ENCODE measurements around the gene NUP42. TPM values are rescaled to one million over a fixed set of nuclear protein-coding genes. Genes with fewer than 3 reads are reported as not detected.

NUP42 gene
- polyA plus RNA-seq (26.1 to 44.6 TPM (median 34.2 TPM) in 3 replicates), polyA minus RNA-seq (13.3 to 27.6 TPM (median 23.9 TPM) in 3 replicates)
- 11.1 TPM for polyA plus RNA-seq (2011; ENCODE audit: low read depth)
- 15.9 and 22.8 TPM in 2 replicates for polyA plus RNA-seq (2011; cell fraction: cytosol; rRNA removed)
- polyA plus RNA-seq (2011; cell fraction: nucleus; rRNA removed), result 45.5 and 53.7 TPM in 2 replicates
- 24.8 and 32.8 TPM in 2 replicates for polyA plus RNA-seq (2012; ENCODE audit: low replicate concordance)
- polyA minus RNA-seq (2011; cell fraction: cytosol; rRNA and poly(A)+ RNA removed), result 26.5 TPM
- 19.4 and 25.8 TPM in 2 replicates for polyA minus RNA-seq (2011; cell fraction: nucleus; rRNA and poly(A)+ RNA removed)

GRCh38 chr7:23181684-23182553, at the start of gene NUP42:
NUP42 (plus strand) TSS chr7:23182048; CDS start chr7:23182086, 38 bp downstream.
- Histone ChIP-seq H3K36me3 (ENCODE audit: control insufficient read depth in 2 of 2, extremely low read depth in 1 of 2, insufficient read depth in 2 of 2, low read length in 2 of 2) (peaks cover 0 to 3% of the 10 kb centered on the region in 2 experiments), H3K4me1 (ENCODE audit: control insufficient read depth, extremely low read depth, insufficient read depth, low read length) (peaks cover 19% of the 10 kb centered on the region), H3K4me2 (ENCODE audit: control insufficient read depth, extremely low read depth, insufficient read depth, low read depth, low read length) (peak within 1 kb of the TSS; percentile 90), H3K9me1 (ENCODE audit: control insufficient read depth, extremely low read depth, insufficient read depth, low read length) (no peaks in the 10 kb centered on the region), H3K9me3 (ENCODE audit: control insufficient read depth, low read depth, low read length) (no peaks in the 10 kb centered on the region), H3K79me2 (ENCODE audit: control insufficient read depth, insufficient read depth, low read length) (peaks cover 40% of the 10 kb centered on the region), H4K20me1 (ENCODE audit: control insufficient read depth, extremely low read depth, insufficient read depth, low read length) (no peaks in the 10 kb centered on the region), H2AFZ (ENCODE audit: control insufficient read depth, low read length) (peak within 1 kb of the TSS; percentile 100), H3K9ac (ENCODE audit: control insufficient read depth, extremely low read depth, insufficient read depth, low read length) (peak within 1 kb of the TSS; percentile 95), H3K27me3 (ENCODE audit: control insufficient read depth, extremely low read depth, insufficient read depth, low read length) (no peaks in the 10 kb centered on the region), H3K27ac (ENCODE audit: control insufficient read depth, insufficient read depth, low read length) (peak within 1 kb of the TSS; percentile 93), H3K4me3 (ENCODE audit: control insufficient read depth in 2 of 3, extremely low read depth in 1 of 3, insufficient read depth in 2 of 3, low read depth in 1 of 3, low read length in 3 of 3) (peak within 1 kb of the TSS; percentile 82 to 99 (median 95))
- dilution Hi-C loops (cut with MboI; ENCODE audit: extremely low pct_ligation_motif_present, low sequenced_read_pairs), result no loop called here
- FAIRE-seq (peak; percentile 94), DNase-seq (ENCODE audit: low read depth, low spot score) (peak; percentile 88)
- TF ChIP-seq CTCF (optimal IDR thresholded peaks at IDR 0.05 in 1 of 3, IDR thresholded peaks at IDR 0.05 in 1 of 3, conservative IDR thresholded peaks at IDR 0.05 in 1 of 3; ENCODE audit: extremely low read depth in 1 of 3, insufficient read depth in 2 of 3, low read length in 3 of 3) (no peak), EZH2 (IDR thresholded peaks at IDR 0.05; ENCODE audit: low read length) (no peak)

- Histone ChIP-seq H4K20me1 (ENCODE audit: control insufficient read depth, extremely low read depth, insufficient read depth, low read length) (no peaks in the 10 kb centered on the region), H3K79me2 (ENCODE audit: control insufficient read depth, insufficient read depth, low read length) (no peaks in the 10 kb centered on the region), H2AFZ (ENCODE audit: control insufficient read depth, low read length) (no peak overlapping the region), H3K27me3 (ENCODE audit: control insufficient read depth, extremely low read depth, insufficient read depth, low read length) (no peaks in the 10 kb centered on the region), H3K9me3 (ENCODE audit: control insufficient read depth, low read depth, low read length) (no peaks in the 10 kb centered on the region), H3K4me2 (ENCODE audit: control insufficient read depth, extremely low read depth, insufficient read depth, low read depth, low read length) (no peak overlapping the region), H3K9me1 (ENCODE audit: control insufficient read depth, extremely low read depth, insufficient read depth, low read length) (no peaks in the 10 kb centered on the region), H3K9ac (ENCODE audit: control insufficient read depth, extremely low read depth, insufficient read depth, low read length) (no peak overlapping the region), H3K4me1 (ENCODE audit: control insufficient read depth, extremely low read depth, insufficient read depth, low read length) (no peaks in the 10 kb centered on the region), H3K4me3 (ENCODE audit: control insufficient read depth in 2 of 3, extremely low read depth in 1 of 3, insufficient read depth in 2 of 3, low read depth in 1 of 3, low read length in 3 of 3) (no peak overlapping the region), H3K36me3 (ENCODE audit: control insufficient read depth in 2 of 2, extremely low read depth in 1 of 2, insufficient read depth in 2 of 2, low read length in 2 of 2) (peaks cover 0 to 4% of the 10 kb centered on the region in 2 experiments), H3K27ac (ENCODE audit: control insufficient read depth, insufficient read depth, low read length) (no peak overlapping the region)
- FAIRE-seq, result no peak
- TF ChIP-seq CTCF (optimal IDR thresholded peaks at IDR 0.05 in 1 of 3, IDR thresholded peaks at IDR 0.05 in 1 of 3, conservative IDR thresholded peaks at IDR 0.05 in 1 of 3; ENCODE audit: extremely low read depth in 1 of 3, insufficient read depth in 2 of 3, low read length in 3 of 3), result no peak
- TF ChIP-seq EZH2 (IDR thresholded peaks at IDR 0.05; ENCODE audit: low read length), result no peak
- dilution Hi-C loops (cut with MboI; ENCODE audit: extremely low pct_ligation_motif_present, low sequenced_read_pairs), result no loop called here
- DNase-seq (ENCODE audit: low read depth, low spot score), result no peak
These were observed 48.1 kb upstream of the NUP42 start for GRCh38 chr7:23133797-23134196.

Measured in keratinocyte (primary cell).